PC-9 (cell line): ENCODE results near the gene KLHL41. TPM values are rescaled to one million over a fixed set of nuclear protein-coding genes. Genes with fewer than 3 reads are reported as not detected.
A peak's percentile ranks its signal among the peaks of the same experiment; 100 is the strongest.

Source experiments
- BruUV-seq: library from RNA; stranded (reverse); fragments of 400-500 nt; replicated peaks from 2 replicates; lab custom pipeline; 2021; lab: Mats Ljungman, UMichigan
- CTCF ChIA-PET: fragments of 300-600 bp; sonication (Branson Sonifier 250); formaldehyde crosslinking; loops from one replicate; lab custom pipeline; 2022; ENCODE audit warnings: antibody characterized with exemption; lab: Charles Lee
- POLR2A ChIA-PET: fragments of 300-600 bp; sonication (Branson Sonifier 250); formaldehyde crosslinking; loops from one replicate; lab custom pipeline; 2022; ENCODE audit warnings: antibody characterized with exemption; ENCODE audit not compliant: unreplicated experiment; lab: Charles Lee
- DNase-seq, 2 experiments: peaks; one replicate each; pipeline versions ENCODE4 v3.0.0 to v3.0.0-alpha.2; 2015 to 2022; ENCODE audit warnings: mixed read lengths in 1 of 2
- H2AFZ ChIP-seq: fragments of 200-600 bp; sonication (generic); 2 replicates; pipeline ENCODE4 v1.8.1; 2017; ENCODE audit warnings: antibody characterized with exemption
- H3F3A ChIP-seq: fragments of 200-600 bp; sonication (generic); 2 replicates; pipeline ENCODE4 v1.8.1; 2017; ENCODE audit warnings: antibody characterized with exemption, mild to moderate bottlenecking, low read depth; ENCODE audit not compliant: insufficient read depth
- H3K27ac ChIP-seq: fragments of 200-600 bp; sonication (generic); 2 replicates; pipeline ENCODE4 v1.6.1; 2016; ENCODE audit warnings: mixed run types
- H3K27me3 ChIP-seq: fragments of 200-600 bp; sonication (generic); 2 replicates; pipeline ENCODE4 v1.6.1; 2016; ENCODE audit warnings: low read depth, mixed run types; ENCODE audit not compliant: insufficient read depth
- H3K36me3 ChIP-seq: fragments of 200-600 bp; sonication (generic); 2 replicates; pipeline ENCODE4 v1.6.1; 2016; ENCODE audit warnings: low read depth, mixed run types
- H3K4me1 ChIP-seq: fragments of 200-600 bp; sonication (generic); replicated peaks from 2 replicates; pipeline ENCODE4 v1.6.1; 2016; ENCODE audit warnings: mixed run types; ENCODE audit not compliant: insufficient read depth
- H3K4me2 ChIP-seq: fragments of 200-600 bp; sonication (generic); 2 replicates; pipeline ENCODE4 v1.6.1; 2017; ENCODE audit warnings: mixed run types
- H3K4me3 ChIP-seq: fragments of 200-600 bp; sonication (generic); 2 replicates; pipeline ENCODE4 v1.6.1; 2016; ENCODE audit warnings: mixed run types
- H3K79me2 ChIP-seq: fragments of 200-600 bp; sonication (generic); 2 replicates; pipeline ENCODE4 v1.6.1; 2017; ENCODE audit warnings: low read depth, mixed run types
- H3K9me2 ChIP-seq: fragments of 200-600 bp; sonication (generic); 2 replicates; pipeline ENCODE4 v1.8.1; 2017; ENCODE audit warnings: mild to moderate bottlenecking; ENCODE audit not compliant: insufficient read depth
- H3K9me3 ChIP-seq: fragments of 200-600 bp; sonication (generic); 2 replicates; pipeline ENCODE4 v1.8.1; 2016; ENCODE audit warnings: low read depth; ENCODE audit not compliant: insufficient read depth
- H4K20me1 ChIP-seq: fragments of 200-600 bp; sonication (generic); 2 replicates; pipeline ENCODE4 v1.8.1; 2017; ENCODE audit not compliant: insufficient read depth
- CTCF ChIP-seq: fragments of 200-600 bp; sonication (generic); conservative IDR thresholded peaks from 2 replicates; pipeline ENCODE4 v1.6.1; 2017; ENCODE audit warnings: mixed run types, antibody characterized with exemption, mild to moderate bottlenecking, moderate library complexity
- EZH2 ChIP-seq: fragments of 200-600 bp; sonication (generic); IDR thresholded peaks from 2 replicates; pipeline ENCODE4 v1.8.0; 2017; ENCODE audit warnings: antibody characterized with exemption, low read depth
- intact Hi-C: fragments of 100-400 bp; cut with micrococcal nuclease; formaldehyde crosslinking; loops from one replicate; pipeline ENCODE4 v1.10.0; 2022; ENCODE audit not compliant: unreplicated experiment
- total RNA-seq: library from RNA; stranded (reverse); gene quantifications from 2 replicates; pipeline ENCODE4 v1.2.3, GENCODE V29; 2021

The KLHL41 gene
- total RNA-seq, 1 experiment from 2014 or later: not detected

GRCh38 chr2:169495310-169495928, 14.1 kb upstream of the KLHL41 start:
- no peaks in the 10 kb centered on the region for H3K27me3 ChIP-seq

GRCh38 chr2:169504651-169505050, 4.9 kb upstream of the KLHL41 start:
- Histone ChIP-seq H4K20me1 (no peaks in the 10 kb centered on the region), H3K27ac (no peak overlapping the region), H3K36me3 (no peaks in the 10 kb centered on the region), H3K9me2 (no peaks in the 10 kb centered on the region), H3K27me3 (no peaks in the 10 kb centered on the region), H3K9me3 (no peaks in the 10 kb centered on the region), H3F3A (no peaks in the 10 kb centered on the region), H3K4me2 (no peak overlapping the region), H3K4me3 (no peak overlapping the region), H2AFZ (no peak overlapping the region), H3K4me1 (peaks cover 12% of the 10 kb centered on the region), H3K79me2 (no peaks in the 10 kb centered on the region)
- no peak for DNase-seq
- no peak for TF ChIP-seq CTCF
- no peak for TF ChIP-seq EZH2
- ChIA-PET POLR2A (no interaction called here), CTCF (no interaction called here)
- BruUV-seq: no TSS peak
- intact Hi-C loops: no loop called here

More at GRCh38 chr2:169495310-169495928, 14.1 kb upstream of the KLHL41 start:
- Histone ChIP-seq H3K27ac (no peak overlapping the region), H3K4me3 (no peak overlapping the region), H3K9me2 (no peaks in the 10 kb centered on the region), H3F3A (no peaks in the 10 kb centered on the region), H3K9me3 (no peaks in the 10 kb centered on the region), H4K20me1 (no peaks in the 10 kb centered on the region), H2AFZ (no peak overlapping the region), H3K36me3 (no peaks in the 10 kb centered on the region), H3K4me2 (no peak overlapping the region), H3K79me2 (no peaks in the 10 kb centered on the region), H3K4me1 (no peaks in the 10 kb centered on the region)
- BruUV-seq: no TSS peak
- ChIA-PET POLR2A (no interaction called here), CTCF (no interaction called here)
- intact Hi-C loops: no loop called here
- TF ChIP-seq EZH2 (no peak), CTCF (no peak)
- no peak for DNase-seq

GRCh38 chr2:169507698-169508097, 1.8 kb upstream of the KLHL41 start:
- Histone ChIP-seq H3F3A (no peaks in the 10 kb centered on the region), H3K9me3 (no peaks in the 10 kb centered on the region), H3K36me3 (no peaks in the 10 kb centered on the region), H3K79me2 (no peaks in the 10 kb centered on the region), H3K4me3 (no peak overlapping the region), H3K27me3 (no peaks in the 10 kb centered on the region), H3K4me2 (no peak overlapping the region), H3K4me1 (peaks cover 12% of the 10 kb centered on the region), H4K20me1 (no peaks in the 10 kb centered on the region), H2AFZ (no peak overlapping the region), H3K9me2 (no peaks in the 10 kb centered on the region), H3K27ac (peak overlapping the region; percentile 44; the same call in 1 of the 2 replicates)
- intact Hi-C loops: no loop called here
- peak in 1 of 2 experiments; percentile 77 for DNase-seq
- no peak for TF ChIP-seq EZH2
- no peak for TF ChIP-seq CTCF
- POLR2A ChIA-PET: no interaction called here
- BruUV-seq: no TSS peak
- CTCF ChIA-PET: no interaction called here
